Measurements from ENCODE around the gene CDH24.
"Not testable (repeated sequence)": the region's sequence is repeated elsewhere in the genome, so short reads cannot be mapped to it uniquely, and the experiment has no call there.

CDH24 gene

DNA sequence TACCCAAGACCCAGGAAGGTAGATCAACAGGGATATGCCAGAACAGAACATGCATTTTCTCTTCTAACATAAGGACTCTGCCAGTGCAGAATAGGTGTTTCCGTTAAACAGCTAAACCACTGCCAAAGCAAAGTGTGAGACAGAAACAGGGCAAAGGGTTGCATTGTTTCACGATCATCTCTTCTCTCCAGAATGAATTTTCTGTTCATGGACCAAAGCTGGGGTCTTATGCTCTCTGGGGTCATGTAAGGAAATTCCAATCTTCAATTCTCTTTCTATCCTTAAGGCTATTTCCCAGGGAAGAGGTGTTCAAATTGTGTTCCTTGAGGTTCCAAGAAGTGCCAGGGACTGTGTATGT is 33.5 kb downstream of the CDH24 start:
- no peak for DNase-seq (ENCODE audit: low read depth in 2 of 3, low spot score in 2 of 3)

DNA sequence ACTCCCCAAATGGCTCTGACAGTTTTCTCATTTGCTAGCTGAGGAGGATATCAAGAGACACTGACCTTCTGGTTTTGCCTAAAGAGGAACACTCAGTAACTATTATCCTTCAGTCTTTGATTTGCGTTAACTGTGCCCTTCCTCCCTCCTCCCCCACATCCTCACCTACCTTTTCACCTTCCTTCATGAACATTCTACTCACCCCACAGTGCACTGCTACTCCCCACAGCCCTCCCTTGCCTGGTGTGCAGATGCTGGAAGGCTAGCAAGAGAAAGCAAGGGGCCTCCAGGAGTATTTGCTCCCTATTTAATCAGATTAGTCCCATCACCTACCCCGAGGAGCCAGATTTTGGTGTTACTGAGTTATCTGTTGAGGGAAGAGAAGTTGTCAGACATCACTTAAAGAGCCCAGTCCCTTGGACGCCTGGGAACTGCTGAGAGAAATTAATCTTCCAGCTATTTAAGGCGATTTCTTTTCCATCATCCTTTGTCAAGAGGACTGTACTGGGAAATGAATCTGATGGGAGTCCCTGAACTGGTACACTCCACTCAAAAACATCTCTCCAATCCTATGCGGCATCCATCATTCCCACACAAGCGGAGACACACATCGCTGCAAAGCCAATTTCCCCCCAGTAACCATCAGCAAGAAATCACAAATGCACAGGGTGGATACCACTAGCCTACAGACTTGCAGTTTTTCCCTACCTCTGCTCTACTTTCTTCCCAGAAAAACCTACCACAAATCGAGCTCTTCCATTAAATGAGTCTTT is 34.1 kb downstream of the CDH24 start:
- no peak for DNase-seq (ENCODE audit: low read depth in 2 of 3, low spot score in 2 of 3)

GRCh38 chr14:23021889-23022442 is 35.4 kb downstream of the CDH24 start:
- DNase-seq (ENCODE audit: low read depth in 2 of 3, low spot score in 2 of 3), result no peak

GRCh38 chr14:23021434-23021833 is 35.9 kb downstream of the CDH24 start:
- no peak for DNase-seq (ENCODE audit: low read depth in 2 of 3, low spot score in 2 of 3)

DNA sequence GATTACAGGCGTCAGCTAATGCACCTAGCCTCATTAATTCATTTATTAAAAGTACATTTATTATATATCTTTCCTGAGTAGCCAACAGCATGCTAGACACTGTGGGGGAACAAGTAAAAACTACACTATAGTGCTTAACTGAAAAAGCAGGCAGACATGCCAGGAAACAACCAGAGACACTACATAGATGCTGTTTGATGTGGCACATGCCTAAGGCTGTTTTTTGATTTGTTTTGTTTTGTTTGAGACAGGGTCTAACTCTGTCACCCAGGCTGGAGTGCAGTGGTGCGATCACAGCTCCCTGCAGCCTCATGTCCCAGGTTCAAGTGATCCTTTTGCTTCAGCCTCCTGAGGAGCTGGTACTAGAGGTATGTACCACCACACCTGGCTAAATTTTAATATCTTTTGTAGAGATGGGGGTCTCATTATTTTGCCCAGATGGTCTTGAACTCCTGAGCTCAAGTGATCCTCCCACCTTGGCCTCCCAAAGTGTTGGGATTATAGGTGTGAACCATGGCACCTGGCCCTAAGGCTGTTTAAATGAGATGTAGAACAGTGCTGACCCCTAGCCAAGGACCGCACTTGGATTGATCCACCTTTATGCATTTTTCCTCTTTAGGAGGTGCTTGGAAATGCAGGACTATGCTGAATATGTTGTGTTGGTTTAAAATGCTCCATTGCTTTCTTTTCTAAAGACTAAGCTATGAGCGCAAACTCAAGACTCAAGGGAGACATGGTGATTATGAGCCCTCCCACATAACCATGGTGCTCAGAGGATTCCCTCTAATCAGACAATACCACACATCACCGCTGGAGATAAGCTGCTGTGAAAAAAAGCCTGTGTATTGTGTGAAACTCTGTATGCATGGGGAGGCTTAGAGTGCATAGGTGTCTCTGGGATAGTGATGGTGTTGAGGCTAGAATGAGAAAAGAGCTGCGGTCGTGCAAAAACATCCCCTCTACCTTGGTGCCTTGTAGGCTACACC is 36.9 kb downstream of the CDH24 start:
- DNase-seq (ENCODE audit: low read depth in 2 of 3, low spot score in 2 of 3), result no peak

DNA sequence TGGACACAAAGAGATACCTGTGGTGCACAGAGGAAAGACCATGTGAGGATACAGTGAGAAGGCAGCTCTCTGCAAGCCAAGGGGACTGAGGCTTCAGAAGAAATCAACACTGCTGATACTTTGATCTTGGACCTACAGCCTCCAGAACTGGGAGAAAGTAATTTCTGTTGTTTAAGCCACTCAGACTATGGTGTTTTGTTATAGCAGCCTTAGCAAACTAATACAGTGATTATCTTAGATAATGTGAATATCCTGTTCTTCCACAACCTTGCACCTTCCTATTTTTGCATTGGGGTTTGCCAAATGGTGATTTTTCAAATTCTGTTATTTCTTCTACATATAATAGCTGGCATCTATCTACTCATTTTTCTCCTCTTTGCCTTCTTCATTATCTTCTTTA is 39.2 kb downstream of the CDH24 start:
- no peak for DNase-seq (ENCODE audit: low read depth in 2 of 3, low spot score in 2 of 3)

GRCh38 chr14:23017091-23017490 is 40.2 kb downstream of the CDH24 start:
- DNase-seq (ENCODE audit: low read depth in 2 of 3, low spot score in 2 of 3), result no peak

- DNase-seq (ENCODE audit: low read depth in 2 of 3, low spot score in 2 of 3), result no peak
These were observed 41.7 kb downstream of the CDH24 start for GRCh38 chr14:23015618-23016017.

- DNase-seq (ENCODE audit: low read depth in 2 of 3, low spot score in 2 of 3), result not testable (repeated sequence)
These were observed 43.6 kb downstream of the CDH24 start for GRCh38 chr14:23013749-23014054.

DNA sequence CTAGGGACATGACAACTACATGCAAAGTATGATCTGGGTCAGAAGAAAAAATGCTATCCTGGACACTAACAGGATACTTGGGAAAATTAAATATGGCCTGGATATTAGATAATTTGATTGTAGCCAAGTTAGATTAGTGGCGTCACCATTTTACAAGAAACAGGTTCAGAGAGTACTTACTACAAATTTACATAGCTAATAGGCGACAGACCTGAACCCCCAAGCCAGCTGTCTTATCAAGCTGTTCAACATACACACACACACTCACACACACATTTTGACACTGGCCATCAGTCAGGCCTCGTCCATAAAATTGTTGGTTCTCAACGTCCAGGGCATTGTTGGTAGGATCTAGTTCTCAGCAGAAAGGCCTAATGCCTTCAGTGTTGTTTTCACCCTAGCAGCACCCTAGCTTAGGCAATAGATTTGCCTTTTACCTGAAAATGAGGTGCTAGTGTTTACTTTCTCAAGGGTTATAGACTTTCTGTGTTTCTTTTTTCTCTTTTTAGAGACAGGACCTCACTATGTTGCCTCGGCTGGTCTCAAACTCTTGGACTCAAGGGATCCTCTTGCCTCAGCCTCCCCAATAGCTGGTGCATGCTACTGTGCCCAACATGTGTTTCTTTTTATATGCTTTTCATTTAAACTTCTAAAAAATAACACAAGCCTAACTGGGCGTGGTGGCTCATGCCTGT is 44.1 kb downstream of the CDH24 start:
- no peak for DNase-seq (ENCODE audit: low read depth in 2 of 3, low spot score in 2 of 3)

DNA sequence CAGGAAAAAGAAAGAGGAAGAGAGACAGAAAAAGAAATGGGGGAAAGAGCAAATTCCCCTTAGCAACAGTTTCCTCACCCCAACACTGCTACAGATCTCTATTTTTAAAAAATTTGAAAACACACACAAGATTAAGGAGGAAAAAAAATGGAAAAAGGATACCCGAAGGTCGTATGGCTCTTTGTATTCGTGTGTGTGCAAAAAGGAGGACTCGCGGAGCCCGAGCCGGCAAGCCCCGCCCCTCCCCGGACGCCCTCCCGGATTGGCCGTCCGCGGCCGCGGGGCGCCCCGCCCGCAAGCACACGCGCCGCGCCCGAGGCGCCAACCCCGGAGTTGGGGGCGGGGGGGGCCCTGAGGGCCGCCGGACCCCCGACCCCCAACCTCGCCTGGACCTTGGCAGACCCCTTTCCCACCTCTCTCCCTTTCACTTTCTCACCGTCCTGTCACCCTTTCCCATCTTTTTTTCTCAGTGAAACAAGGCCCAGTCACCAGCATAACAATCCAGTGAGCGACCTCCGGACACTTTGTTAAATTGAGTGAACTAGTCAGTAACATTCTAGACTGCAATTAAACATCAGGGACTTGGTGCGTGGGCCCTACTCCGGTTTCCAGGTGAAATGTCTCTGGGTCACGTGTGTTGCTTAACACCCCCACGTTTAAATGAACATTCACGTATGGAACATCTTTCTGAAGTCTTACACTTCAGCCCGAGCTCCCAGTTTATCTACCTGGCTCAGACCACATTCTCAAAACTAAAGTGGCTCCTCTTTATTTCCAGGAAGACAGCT is 47.2 kb downstream of the CDH24 start, which contains the start of gene C14orf93:
Gene C14orf93 (minus strand): TSS at position 205 of the 788 bp plus-strand sequence. CDS start 11,120 bp downstream, outside the sequence.
- peak; percentile 47 to 62 (median 54) for DNase-seq (ENCODE audit: low read depth in 2 of 3, low spot score in 2 of 3)

DNA sequence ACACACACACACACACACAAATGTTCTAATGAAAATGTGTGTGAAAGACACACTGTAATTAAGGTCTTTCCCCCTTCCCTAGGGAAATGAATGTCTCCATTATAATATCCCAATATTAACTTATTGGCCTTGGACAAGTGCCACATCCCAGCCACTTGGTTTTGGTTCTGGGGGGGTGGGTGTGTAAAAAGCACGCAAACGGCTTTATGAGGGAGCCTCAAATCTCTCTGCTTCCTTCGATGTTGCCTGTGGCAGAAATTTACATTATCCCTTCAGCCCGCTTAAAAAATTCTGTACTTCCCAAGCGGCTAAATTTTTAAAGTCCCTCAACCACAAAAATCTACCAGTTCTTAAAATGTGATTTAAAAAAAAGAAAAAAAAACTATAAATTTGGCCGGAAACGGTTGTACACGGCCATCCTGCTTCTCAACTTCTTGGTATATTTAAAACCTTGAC is 47.8 kb downstream of the CDH24 start:
- no peak for DNase-seq (ENCODE audit: low read depth in 2 of 3, low spot score in 2 of 3)

DNA sequence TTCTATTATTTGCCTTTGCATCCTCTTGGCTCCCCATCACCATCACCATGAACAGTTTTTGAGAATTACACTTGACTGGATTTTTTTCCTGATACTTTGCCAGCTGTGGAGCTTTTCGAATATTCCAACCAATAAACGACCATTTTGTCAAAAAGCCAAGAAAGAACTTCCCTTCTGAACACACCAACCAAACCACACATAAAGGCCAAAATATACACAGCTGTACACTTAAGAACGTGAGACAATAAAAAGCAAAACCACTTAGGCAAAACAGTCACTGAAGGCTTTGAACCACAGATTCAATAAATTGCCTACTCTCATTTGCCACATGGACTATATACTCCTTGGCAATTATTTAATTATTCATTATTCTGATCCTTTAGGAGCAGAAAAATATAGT is 48.5 kb downstream of the CDH24 start:
- DNase-seq (ENCODE audit: low read depth in 2 of 3, low spot score in 2 of 3), result no peak

DNA sequence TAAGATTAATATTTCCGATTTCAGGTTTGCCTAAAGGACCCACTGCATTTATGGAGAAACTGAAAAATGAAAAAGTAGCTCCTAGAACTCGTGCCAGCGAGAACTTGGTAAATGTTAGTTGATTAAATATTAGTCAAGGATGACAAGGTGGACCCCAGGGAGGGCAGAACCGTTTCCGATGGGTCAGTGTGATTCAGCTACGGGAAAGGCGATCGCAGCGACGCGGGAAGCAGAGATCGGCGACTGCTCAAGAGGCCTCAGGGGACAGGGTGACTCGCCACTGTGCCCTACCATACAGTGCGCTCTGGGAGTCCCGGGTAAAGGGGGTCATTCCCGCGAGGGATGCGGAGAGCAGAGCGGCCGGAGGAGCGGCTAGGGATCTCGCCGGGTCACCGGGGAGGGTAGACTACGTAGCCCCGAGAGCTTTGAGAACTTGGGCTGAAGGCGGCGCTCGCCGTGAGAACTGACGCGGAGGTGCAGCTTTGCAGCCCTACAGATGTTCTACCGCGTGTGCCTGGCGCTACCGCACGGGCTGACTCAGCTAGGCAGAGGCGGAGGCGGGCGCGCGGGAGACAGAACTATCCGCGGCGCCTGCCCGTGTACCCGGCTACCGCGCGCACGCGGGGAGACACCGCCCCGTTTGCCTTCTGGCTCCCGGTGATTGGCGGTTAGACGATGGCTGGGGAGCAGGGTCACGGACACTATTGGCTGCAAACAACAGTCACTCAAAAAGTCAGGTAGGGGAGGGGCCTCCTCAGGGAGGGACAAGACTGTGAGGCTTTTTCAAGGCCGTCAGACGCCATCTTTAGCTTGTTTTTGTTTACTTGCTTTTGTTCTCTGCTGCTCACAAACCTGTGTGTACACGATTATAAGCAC is 50.5 kb downstream of the CDH24 start:
- peak; percentile 72 to 95 (median 87) for DNase-seq (ENCODE audit: low read depth in 2 of 3, low spot score in 2 of 3)

DNA sequence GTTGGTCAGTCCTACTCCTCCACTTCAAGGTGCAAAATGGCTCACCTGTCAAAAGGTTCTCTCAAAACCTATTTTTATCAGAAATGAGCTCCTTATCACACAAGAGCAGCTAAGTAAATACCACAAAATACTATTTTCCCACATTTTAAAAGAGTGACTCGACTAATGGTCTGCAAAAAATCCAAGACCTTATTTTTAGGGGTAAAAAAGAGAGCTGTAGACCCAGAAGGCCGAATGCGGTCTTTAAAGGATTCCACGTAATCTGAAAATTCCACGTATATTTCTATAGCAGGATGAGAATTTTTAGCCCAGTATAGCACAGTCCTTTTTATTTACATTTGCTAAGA is 51.2 kb downstream of the CDH24 start:
- DNase-seq (ENCODE audit: low read depth in 2 of 3, low spot score in 2 of 3), result no peak

DNA sequence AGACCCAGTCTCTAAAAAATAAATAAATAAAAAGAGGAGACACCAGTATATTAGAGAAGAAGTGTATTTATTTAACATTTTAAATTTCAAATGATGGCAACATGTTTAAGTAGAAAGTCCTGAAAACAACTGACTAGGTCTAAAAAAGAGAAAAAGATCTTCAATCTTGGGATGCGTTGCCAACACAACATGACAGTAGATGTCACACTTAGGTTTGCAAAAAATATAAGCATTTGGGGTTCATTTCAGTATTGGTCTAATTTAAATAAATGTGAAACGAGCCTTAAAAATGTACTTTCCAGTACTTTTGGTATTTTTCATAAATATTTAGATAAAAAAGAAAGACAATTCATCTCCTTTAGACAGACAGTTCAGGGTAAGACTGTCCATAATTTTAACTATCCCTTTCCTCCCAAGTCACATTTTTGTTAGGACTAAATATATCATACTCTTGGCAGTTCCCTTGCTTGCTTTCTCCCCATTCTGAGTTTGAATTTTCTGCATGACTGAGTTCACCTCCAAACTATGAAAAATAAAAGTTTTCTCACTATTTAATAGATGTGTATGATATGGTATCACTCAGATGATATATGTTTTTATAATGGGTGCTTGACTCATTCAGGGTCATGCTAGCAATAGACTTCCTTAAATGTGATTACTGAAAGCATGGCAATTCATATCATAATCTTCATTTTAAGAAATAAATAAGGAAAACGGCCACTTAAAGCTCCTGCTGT is 51.7 kb downstream of the CDH24 start:
- DNase-seq (ENCODE audit: low read depth in 2 of 3, low spot score in 2 of 3), result no peak

DNA sequence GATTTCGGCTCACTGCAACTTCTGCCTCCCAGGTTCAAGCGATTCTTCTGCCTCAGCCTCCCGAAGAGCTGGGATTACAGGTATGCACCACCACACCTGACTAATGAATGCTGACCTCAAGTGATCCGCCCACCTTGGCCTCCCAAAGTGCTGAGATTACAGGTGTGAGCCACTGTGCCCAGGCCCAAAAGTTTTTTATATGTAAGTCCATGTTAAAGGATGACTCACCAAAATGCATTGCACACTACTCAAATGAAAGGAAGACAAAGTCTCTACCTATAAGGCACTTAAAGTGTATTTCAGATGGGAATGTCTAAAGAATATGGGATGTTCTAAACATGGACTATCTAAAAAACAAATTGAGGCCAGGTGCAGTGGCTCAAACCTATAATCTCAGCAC is 53.0 kb downstream of the CDH24 start:
- DNase-seq (ENCODE audit: low read depth in 2 of 3, low spot score in 2 of 3), result not testable (repeated sequence)

- no peak for DNase-seq (ENCODE audit: low read depth in 2 of 3, low spot score in 2 of 3)
These were observed 54.7 kb downstream of the CDH24 start for GRCh38 chr14:23002592-23002991.

DNA sequence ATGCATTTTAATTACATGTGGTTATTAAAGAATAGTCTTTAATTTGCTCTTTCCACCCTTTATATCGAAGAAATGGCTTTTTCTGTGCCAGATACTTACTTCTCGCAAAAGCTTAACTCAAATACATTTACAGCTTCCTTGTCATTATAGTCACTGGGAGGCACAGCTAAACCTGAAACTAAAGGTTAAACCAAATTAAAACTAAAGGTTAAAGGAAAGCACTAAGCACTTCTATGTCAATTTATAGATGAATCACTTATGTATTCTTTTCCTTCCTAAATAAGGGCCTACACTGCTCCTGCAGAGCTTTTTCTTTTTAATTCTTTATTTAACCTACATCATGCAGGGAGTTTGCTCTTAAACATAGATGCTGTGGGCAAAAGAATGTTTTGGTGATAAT is 56.5 kb downstream of the CDH24 start:
- no peak for DNase-seq (ENCODE audit: low read depth in 2 of 3, low spot score in 2 of 3)

All from activated CD8-positive, alpha-beta memory T cell treated with anti-CD3 and anti-CD28 coated beads for 48 hours (primary cell).